PC-3 (cell line): ENCODE measurements around the gene MED13L.

Experiments used
- EZH2 ChIP-seq: fragments of 300-600 bp; sonication (generic); IDR thresholded peaks from one replicate; pipeline ENCODE4 v1.6.1; 2017; ENCODE audit warnings: antibody characterized with exemption, mild to moderate bottlenecking, low read length; ENCODE audit not compliant: unreplicated experiment
- EZH2phosphoT487 ChIP-seq: fragments of 300-600 bp; sonication (generic); IDR thresholded peaks from 2 replicates; pipeline ENCODE4 v1.6.1; 2018; ENCODE audit warnings: mild to moderate bottlenecking, antibody characterized with exemption, low read length, borderline replicate concordance
- TF ChIP-seq, protein P1 (sequence below): fragments of 300-600 bp; sonication (generic); conservative IDR thresholded peaks from 2 replicates; pipeline ENCODE4 v1.5.1; 2017; ENCODE audit warnings: antibody characterized with exemption, low read depth, mild to moderate bottlenecking, low read length

DNA sequence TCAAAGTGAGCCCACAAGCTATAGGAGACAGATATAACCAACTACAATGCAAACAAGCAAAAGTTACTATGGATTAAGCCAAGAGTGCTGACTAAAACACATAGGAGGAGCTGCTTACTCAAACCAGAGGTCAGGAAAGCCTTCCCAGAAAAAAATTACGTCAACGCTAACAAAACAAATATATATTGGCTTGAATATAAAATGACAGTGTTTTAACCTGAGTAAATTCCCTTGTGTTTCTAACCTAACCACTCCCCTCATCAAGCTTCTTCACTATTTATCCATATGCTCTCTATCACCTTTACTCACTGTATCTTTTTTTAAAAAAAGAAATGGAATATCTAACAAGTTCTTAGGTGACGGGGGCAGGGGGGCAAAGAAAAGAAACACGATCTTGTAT, 115.9 kb downstream of the MED13L start:
- TF ChIP-seq, protein P1, sequence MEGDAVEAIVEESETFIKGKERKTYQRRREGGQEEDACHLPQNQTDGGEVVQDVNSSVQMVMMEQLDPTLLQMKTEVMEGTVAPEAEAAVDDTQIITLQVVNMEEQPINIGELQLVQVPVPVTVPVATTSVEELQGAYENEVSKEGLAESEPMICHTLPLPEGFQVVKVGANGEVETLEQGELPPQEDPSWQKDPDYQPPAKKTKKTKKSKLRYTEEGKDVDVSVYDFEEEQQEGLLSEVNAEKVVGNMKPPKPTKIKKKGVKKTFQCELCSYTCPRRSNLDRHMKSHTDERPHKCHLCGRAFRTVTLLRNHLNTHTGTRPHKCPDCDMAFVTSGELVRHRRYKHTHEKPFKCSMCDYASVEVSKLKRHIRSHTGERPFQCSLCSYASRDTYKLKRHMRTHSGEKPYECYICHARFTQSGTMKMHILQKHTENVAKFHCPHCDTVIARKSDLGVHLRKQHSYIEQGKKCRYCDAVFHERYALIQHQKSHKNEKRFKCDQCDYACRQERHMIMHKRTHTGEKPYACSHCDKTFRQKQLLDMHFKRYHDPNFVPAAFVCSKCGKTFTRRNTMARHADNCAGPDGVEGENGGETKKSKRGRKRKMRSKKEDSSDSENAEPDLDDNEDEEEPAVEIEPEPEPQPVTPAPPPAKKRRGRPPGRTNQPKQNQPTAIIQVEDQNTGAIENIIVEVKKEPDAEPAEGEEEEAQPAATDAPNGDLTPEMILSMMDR = no peak
- no peak for TF ChIP-seq EZH2phosphoT487
- no peak for TF ChIP-seq EZH2
